ENCODE measurements around the gene GJD3. TPM values are rescaled to one million over a fixed set of nuclear protein-coding genes. Genes with fewer than 3 reads are reported as not detected.

Gene GJD3
- total and polyA plus RNA-seq, 2 donors (not counting 1 experiment from before 2014, with no cell fraction given): not detected

DNA sequence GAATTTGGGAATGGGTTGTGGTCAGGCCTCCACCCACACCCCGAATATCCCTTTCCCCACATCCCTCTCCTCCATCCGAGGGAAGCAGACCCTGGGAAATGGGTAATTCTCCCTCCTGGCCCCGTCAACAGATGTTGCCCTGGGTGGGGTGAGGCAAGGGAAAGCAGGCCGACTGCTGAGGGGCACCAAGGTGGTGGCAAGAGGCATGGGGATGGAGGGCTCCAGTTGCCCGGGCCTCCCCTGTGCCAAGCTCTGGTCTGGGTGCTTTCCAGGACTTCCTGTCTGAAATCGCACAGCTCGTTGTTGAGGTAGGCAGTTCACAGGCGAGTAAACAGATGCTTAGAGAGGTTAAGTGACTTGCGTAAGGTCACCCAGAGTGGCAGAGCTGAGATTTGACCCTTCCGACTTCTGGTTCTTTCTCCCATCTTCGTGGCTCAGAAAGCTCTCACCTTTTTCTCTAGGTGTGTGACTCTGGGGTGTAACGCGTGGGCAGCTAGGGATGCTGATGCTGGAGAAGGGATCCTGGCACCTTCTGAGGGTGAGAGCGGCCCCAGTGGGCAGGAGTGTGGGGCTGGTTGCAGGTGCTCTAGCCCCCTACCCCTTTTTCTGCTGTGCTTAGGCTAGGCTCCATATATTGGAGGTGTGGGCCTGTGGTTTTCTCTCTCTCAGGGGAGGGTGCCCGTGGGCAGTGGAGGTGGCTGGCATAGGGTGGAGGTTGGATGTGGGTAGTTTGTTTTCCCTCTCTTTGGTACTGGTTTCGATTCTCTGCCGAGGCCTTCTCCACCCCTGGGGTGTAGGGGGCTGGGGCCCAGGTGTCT lies 38.3 kb downstream of the GJD3 start:
- H3K9me3 Mint-ChIP-seq (ENCODE audit: insufficient read depth): no peaks in the 10 kb centered on the region
- H3K27ac ChIP-seq (ENCODE audit: low read length in 2 of 2): peak overlapping the region; percentile 96
- H3K9me3 ChIP-seq (ENCODE audit: control extremely low read depth in 1 of 3, control insufficient read depth in 2 of 3, insufficient read depth in 1 of 3, low read length in 2 of 3): no peaks in the 10 kb centered on the region
- no peaks in the 10 kb centered on the region for H3K27me3 Mint-ChIP-seq
- ChIA-PET CTCF (interaction anchor here (0.7 to 12.7 kb wide), 12 partner anchors 8 to 1322 kb away, joined by 3 to 119 read pairs (median 6); no protein-coding TSS in a partner anchor), POLR2A (interaction anchor here (0.5 to 6.5 kb wide), 11 partner anchors 8 to 1360 kb away, joined by 3 to 96 read pairs (median 4); no protein-coding TSS in a partner anchor)
- peaks cover 99% of the 10 kb centered on the region for H3K79me2 ChIP-seq (ENCODE audit: control insufficient read depth, insufficient read depth, low read length)
- peak overlapping the region; percentile 64 for H3K9ac ChIP-seq (ENCODE audit: low read length)
- DNase-seq: peak; percentile 86
- intact Hi-C loops (cut with micrococcal nuclease): loop anchor here (1.0 kb wide), 2 partner anchors 8 to 15 kb away; no protein-coding TSS in a partner anchor
- ATAC-seq (ENCODE audit: low read depth): peak; percentile 16
- peaks cover 92% of the 10 kb centered on the region for H3K4me1 Mint-ChIP-seq
- whole genome bisulfite sequencing (ENCODE audit: insufficient coverage): 21% methylated on average over 13 of the region's 17 CpGs
- peak overlapping the region in 4 of 5 experiments; percentile 13 to 60 (median 31) for H3K4me3 ChIP-seq (ENCODE audit: control extremely low read depth in 1 of 5, extremely low read depth in 1 of 5, insufficient read depth in 1 of 5, low read depth in 2 of 5, low read length in 4 of 5)
- H2AFZ ChIP-seq (ENCODE audit: insufficient read depth, low read depth, low read length, poor library complexity, severe bottlenecking): no peak overlapping the region
- H3K27ac Mint-ChIP-seq: peak overlapping the region; percentile 100
- H3K36me3 ChIP-seq (replicated peaks in 1 of 2; ENCODE audit: control extremely low read depth in 1 of 2, control insufficient read depth in 1 of 2, extremely low read depth in 1 of 2, insufficient read depth in 2 of 2, low read length in 1 of 2): peaks cover 0 to 5% of the 10 kb centered on the region in 2 experiments
- H3K4me3 Mint-ChIP-seq: peak overlapping the region; percentile 97
- H3K4me1 ChIP-seq (ENCODE audit: control insufficient read depth in 2 of 2, insufficient read depth in 2 of 2, low read length in 2 of 2): peaks cover 83 to 99% of the 10 kb centered on the region in 2 donors
- no peaks in the 10 kb centered on the region for H3K27me3 ChIP-seq (replicated peaks in 1 of 4; ENCODE audit: control extremely low read depth in 1 of 4, control insufficient read depth in 3 of 4, insufficient read depth in 4 of 4, low read length in 3 of 4)
- H4K20me1 ChIP-seq (ENCODE audit: control insufficient read depth, insufficient read depth, low read length, poor library complexity, severe bottlenecking): peaks cover 8% of the 10 kb centered on the region
- TF ChIP-seq, protein P1, sequence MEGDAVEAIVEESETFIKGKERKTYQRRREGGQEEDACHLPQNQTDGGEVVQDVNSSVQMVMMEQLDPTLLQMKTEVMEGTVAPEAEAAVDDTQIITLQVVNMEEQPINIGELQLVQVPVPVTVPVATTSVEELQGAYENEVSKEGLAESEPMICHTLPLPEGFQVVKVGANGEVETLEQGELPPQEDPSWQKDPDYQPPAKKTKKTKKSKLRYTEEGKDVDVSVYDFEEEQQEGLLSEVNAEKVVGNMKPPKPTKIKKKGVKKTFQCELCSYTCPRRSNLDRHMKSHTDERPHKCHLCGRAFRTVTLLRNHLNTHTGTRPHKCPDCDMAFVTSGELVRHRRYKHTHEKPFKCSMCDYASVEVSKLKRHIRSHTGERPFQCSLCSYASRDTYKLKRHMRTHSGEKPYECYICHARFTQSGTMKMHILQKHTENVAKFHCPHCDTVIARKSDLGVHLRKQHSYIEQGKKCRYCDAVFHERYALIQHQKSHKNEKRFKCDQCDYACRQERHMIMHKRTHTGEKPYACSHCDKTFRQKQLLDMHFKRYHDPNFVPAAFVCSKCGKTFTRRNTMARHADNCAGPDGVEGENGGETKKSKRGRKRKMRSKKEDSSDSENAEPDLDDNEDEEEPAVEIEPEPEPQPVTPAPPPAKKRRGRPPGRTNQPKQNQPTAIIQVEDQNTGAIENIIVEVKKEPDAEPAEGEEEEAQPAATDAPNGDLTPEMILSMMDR (IDR thresholded peaks at IDR 0.05): no peak
- TF ChIP-seq EZH2 (IDR thresholded peaks at IDR 0.05; ENCODE audit: borderline replicate concordance, insufficient read depth, low read depth, low read length, poor library complexity, severe bottlenecking): no peak
- peak overlapping the region; percentile 98 for H3K4me2 ChIP-seq (replicated peaks; ENCODE audit: low read depth, low read length, poor library complexity, severe bottlenecking)

All from B cell (primary cell).